GM19023 (cell line): ENCODE measurements around the gene PPM1F.
"Not testable (repeated sequence)": the region's sequence is repeated elsewhere in the genome, so short reads cannot be mapped to it uniquely, and the experiment has no call there.

ENCODE experiments used
- ATAC-seq: cut with Tn5 transposase; IDR thresholded peaks from one replicate; pipeline ENCODE4 v1.9.1; 2021; ENCODE audit warnings: mild to moderate bottlenecking, moderate library complexity; ENCODE audit not compliant: unreplicated experiment

Gene PPM1F

DNA sequence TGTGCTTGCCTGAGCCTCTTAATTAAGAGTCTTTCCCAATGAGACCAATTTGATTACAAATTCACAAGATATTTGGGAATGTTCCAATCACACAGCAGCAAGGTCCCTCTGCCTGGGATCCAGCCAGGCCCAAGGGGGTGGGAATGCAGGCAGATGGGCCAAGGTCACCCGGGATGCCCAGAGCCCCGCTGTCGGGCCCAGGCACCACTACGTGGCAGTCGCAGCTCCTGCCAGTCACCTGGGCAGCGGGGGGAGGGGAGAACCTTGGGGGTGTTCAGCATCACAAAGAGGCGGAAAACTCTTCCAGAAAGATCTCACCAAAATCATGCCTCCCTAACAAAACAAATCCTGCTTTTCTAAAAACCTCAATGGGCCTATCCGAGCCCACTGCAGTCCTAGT, 30.9 kb downstream of the PPM1F start:
- no peak for ATAC-seq

DNA sequence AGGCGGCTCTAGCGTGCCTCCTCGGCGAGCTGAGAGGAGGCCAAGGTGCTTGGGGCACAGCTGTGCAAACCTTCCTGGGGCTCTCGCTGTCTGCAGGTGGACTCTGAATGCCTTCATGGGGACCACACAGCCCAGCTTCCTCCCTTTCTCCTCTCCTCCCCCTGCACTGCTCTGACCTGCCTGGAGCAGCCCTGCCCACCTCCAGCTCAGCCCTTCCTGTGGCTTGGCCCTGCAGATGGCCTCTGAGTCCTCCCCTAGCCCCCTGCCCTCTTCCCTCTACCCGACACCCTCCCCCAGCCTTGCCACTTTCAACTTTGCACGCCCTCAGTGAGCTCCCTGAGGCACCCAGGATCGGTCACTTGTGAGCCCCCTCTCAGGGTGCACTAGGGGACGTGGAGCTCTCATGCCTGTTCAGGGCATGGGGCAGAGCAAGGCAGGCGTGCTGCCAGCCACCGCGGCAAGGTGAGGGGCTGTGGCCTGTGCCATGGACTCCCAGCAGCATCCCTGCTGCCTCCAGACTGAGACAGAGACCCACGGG, 31.4 kb downstream of the PPM1F start:
- ATAC-seq, result no peak

DNA sequence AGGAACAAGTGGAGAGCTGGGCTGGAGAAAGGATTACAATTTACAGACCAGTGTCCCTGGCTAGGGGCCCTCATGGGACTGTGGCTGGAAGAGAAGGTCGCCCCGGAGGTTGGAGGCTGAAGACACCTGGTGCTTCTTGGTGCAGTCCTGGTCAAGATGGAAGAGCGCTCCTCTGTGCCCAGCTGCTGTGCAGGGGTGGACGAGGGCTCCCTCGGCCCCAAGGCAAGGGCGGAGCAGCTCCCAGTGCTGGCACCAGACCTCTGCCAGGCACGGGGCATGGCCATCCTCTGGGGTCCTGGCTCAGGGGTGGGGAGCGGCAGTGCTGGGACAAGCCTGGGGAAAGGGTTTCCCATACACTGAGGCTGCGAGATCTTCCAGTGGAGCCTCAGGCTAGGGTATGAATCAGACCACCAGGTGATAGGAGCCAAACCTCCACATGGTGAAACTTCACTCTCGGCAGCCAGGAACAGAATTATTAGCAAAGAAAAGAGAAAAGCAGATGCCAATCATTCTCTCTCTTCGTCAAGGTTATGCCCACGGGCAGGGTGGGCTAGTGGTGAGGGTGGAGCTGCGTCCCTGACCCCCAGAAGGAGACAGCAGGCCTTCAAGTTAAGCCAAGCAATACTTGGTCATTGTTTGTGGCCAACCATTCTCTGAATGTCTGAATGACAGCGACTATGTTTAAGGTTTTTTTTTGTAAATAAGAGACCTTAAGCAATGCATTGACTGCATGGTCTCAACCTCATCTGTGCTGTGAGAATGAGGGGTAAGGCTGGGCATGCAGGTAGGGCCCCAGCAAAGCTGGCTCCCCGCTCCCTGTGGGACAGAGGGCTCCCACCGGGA, 32.1 kb downstream of the PPM1F start:
- ATAC-seq, result no peak

GRCh38 chr22:21919526-21920307, 32.9 kb downstream of the PPM1F start:
- ATAC-seq, result no peak

DNA sequence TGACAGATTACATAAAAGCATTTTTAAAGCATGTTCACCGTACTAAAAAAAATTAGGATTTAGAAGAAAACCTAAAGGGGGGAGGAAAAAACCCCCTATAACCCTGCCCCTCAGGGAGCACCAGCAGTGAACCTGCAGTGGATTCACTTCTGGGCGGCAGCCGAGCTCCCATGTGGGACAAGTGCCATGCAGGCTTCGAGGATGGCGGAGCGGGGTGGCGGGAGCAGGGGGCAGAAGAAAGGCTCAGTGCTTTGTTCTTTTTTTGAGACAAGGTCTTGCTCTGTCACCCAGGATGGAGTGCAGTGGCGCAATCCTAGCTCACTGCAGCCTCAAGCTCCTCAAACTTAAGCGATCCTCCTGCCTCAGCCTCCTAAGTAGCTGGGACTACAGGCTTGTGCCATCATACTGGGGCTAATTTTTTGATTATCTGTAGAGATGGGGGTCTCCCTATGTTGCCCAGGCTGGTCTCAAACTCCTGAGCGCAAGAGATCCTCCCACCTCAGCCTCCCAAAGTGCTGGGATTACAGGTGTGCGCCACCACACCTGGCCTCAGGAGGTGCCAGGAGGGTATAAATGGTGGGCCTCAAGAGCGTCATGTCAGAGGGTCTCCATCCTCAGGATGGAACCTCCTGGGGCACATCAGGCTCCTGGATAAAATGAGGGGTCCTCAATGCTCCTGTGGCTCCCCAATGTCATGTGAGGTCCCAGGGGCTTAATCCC, 34.0 kb downstream of the PPM1F start:
- no peak for ATAC-seq

DNA sequence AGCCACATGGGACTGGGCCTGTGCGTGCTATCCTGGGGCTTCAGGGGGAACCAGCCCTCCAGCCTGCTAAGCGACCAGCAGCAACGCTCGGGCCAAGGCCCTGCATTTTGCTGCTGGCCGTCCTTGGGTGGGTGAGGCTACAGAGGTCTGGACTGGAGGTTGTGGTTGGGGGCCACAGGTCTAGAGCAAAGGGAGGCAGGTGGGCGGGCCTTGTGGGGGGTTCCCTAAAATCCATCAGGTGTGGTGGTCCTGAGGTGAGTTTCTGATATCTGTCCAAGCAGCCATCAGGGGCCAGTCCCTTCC, 34.7 kb downstream of the PPM1F start:
- no peak for ATAC-seq

DNA sequence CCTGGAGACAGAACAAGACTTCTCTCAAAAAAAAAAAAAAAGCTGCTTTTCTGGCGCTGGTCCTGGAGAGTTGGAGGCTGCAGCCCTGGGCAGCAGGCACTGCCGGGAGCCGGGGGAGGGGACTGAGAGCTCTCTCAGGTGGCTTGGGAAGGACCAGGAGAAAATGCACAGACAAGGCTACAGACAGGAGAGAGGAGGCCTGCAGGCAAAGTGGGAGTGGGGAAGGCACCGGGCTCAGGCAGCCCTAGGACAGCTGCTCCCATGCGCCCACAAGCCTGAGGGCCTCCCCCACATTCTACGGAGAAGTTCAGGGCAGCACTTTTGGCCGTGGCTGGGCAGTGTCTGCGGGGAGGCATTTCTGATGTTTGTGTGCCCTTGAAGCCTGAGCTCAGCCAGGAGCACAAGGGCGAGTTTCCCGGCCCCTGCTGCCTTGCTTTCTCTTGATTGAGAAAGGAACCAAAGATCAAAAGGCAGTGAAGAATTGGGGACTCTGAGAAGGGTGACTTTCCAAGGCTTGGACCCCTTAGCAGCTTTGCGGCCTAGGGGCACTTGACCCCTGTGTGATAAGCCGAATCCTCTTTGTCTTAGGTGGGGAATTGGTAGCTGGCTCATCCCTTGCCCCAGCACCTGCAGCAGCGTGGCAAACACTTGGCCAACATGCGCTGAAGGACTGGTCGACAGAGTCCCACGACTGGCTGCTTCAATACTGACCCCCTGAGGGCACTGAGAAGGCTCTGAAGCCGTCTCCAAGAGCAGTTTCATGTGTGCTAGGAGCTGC, 35.3 kb downstream of the PPM1F start:
- ATAC-seq, result no peak

DNA sequence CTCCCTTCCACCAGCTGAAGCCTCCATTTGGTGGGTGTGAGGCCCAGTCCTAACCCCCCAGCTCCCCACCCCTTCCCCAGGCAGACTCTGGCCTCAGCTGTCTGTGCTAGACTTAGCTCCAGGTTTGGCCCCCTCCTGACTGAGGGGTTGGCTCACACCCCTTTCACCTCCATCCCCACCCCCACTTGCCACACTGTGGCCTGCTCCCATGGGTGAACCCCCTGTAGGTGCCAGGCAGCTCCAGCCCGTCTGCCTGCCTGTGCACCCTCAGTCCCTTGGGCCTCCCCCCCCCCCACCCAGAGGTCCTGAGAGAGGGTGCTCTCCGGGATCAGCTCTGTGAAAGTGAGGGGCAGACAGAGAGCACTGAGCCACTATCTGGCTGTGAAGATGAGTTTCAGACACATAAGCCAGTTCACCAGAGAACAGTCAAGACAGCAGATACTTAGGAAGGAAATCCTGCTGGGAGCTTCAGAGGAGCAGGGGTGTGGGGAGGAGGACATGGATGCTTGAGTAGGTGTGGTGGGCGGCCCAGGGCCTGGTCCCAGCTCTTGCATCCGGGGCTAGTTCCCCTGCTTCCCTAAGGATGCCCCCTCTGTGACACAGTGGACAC, 36.2 kb downstream of the PPM1F start:
- ATAC-seq, result no peak

DNA sequence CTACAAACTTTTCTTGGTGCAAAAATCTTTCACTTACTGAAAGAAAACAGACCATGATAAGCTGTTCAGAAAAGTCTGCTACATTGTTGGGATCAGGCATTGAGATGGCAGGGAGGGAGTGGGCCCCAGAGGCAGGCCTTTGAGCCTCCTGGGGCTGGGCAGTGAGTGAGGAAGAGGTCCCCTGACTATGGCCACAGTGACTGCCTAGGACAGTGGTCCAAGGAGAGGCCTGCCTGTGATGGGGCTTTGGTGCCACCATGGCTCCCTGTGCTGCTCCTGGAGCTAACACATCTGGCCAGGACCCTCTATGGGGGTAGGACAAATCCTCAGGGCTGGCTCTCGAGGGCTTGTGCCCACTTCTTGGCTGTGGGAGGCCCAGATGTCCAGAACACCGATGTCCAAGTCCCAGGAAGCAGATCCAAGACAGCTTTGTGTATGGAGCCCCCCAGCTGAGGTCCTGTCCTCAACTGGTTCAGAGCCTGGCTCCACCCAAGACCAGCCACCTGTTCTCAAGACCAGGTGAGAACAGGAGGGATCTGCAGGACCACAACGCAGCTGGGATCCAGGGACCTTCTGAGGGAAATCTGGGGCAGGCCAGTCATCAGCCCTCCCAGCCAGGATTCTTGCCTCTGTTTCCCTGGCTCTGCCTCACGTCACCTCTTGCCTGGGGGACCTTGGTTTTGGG, 36.9 kb downstream of the PPM1F start:
- ATAC-seq, result no peak

DNA sequence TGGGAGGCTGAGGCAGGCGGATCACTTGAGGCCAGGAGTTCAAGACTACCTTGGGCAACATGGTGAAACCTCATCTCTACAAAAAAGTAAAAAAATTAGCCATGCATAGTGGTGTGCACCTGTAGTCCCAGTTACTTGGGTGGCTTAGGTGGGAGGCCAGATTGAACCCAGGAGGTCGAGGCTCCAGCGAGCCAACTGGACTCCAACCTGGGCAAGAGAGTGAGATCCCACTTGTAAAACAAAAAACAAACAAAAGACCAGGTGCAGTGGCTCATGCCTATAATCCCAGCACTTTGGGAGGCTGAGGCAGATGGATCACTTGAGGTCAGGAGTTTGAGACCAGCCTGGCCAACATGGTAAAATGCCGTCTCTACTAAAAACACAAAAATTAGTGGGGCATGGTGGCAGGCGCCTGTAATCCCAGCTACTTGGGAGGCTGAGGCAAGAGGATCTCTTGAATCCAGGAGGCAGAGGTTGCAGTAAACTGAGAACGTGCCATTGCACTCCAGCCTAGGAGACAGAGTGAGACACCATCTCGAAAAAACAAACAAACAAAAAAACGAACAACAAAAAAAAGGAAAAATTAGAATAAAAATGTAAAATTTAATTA, 38.5 kb downstream of the PPM1F start:
- not testable (repeated sequence) for ATAC-seq

- not testable (repeated sequence) for ATAC-seq
Measured at GRCh38 chr22:21910367-21910766, 42.3 kb downstream of the PPM1F start.

DNA sequence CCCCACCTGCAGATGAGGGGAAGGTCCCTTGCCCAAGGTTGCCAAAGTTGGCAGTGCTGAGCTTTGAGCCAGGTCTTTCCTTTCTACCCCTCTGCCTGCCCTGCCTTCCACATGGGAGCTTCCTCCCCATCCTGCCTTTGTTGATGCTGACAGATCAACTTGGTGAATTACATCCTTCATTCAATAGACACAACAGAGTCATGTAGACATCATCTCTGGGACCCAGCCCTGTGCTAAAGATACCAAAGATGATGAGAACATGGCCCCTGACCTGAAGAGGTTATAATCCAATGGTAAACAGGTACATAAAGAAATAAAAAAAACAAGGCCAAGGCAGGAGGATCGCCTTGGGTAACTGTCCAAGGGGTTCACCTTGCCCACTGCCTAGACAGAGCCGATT, 42.8 kb downstream of the PPM1F start:
- ATAC-seq, result no peak

DNA sequence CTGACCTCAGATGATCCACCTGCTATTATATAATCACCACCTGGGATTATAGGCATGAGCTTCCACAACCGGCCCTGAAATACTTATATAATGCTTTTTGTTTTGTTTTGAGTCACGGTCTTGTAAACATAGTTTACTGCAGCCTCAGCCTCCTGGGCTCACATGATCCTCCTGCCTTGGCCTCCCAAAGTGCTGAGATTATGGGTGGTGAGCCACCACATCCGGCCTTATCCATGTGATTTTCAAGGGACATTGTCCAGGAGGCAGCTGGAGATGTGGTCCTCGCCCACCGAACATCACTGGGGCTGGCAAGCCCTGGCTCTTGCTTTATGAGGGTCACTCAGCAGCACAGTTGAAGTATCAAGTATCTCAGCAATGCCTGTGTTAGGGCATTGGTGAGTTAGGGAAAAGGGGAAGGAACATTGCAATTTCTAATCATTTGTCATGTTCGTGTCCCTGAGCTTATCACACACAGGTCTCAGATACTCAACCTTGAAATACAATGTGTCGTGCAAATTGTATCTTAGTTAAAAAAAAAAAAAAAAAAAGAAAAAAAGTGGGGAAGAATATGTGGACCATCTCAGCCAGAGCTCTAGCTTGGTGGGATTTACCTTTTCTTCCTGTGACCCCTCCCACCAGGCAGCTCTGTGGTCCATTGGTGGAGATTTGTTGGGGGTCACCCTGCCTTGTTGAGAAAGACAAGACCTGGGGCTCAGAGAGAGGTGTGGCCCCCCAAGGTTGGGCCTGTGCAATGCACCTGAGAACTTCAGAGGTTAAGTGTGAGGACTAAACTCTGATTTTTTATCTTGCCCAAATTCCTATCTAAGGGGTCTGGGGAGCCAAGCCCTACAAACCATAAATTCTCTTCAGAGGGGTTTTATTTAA, 44.8 kb downstream of the PPM1F start:
- ATAC-seq, result no peak

DNA sequence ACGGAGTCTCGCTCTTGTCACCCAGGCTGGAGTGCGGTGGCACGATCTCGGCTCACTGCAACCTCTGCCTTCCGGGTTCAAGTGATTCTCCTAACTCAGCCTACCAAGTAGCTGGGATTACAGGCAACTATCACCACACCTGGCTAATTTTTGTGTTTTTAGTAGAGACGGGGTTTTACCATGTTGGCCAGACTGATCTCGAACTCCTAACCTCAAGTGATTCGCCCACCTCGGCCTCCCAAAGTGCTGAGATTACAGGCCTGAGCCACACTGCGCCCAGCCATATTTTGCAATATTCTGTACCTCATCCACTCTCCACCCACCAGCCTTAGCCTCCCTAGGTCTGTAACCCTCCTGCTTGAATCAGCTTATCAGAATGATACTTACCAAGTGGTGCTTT, 47.4 kb downstream of the PPM1F start:
- ATAC-seq, result not testable (repeated sequence)

DNA sequence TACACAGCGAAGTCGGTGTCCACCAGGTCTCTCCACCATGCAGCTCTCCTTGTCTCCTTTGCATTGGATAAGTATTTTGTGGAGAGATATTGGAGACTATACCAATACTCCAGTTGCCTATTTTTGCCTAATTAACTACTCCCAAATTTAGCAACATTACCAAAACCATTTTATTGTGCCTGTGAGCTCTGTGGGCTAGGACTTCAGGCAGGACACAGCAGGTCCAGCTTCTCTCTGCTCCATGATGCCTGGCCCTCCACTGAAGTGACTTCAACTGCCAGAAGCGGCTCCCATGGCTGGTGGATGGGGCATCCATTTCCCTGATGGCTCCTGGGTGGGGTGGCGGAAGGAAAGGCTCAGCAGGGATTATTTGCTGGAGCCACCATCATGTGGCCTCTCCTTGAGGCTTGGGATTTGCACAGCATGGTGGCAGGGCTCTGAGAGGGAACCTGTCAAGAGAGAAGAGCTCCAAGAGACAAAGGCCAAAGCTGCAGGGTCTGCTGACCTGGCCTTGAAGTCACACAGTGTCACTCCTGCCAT, 48.3 kb downstream of the PPM1F start:
- ATAC-seq, result no peak

DNA sequence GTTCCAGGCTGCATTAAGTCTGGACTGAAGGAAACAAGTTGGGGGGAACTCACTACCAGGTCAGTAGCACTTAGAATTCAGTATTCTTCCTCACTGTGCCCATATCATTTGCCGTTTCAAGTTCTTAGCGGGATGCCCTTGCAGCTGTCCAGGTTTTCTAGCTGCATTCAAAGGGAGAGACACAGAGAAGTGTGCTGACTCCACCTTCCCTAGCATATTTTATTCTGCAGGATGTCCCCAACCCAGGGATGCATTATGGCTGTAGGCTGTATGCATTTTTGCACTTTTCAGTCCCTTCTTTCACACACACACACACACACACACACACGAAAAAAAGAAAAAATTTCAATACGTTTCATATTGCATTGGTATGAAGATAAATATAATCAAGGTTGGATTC, 49.4 kb downstream of the PPM1F start:
- ATAC-seq, result no peak

DNA sequence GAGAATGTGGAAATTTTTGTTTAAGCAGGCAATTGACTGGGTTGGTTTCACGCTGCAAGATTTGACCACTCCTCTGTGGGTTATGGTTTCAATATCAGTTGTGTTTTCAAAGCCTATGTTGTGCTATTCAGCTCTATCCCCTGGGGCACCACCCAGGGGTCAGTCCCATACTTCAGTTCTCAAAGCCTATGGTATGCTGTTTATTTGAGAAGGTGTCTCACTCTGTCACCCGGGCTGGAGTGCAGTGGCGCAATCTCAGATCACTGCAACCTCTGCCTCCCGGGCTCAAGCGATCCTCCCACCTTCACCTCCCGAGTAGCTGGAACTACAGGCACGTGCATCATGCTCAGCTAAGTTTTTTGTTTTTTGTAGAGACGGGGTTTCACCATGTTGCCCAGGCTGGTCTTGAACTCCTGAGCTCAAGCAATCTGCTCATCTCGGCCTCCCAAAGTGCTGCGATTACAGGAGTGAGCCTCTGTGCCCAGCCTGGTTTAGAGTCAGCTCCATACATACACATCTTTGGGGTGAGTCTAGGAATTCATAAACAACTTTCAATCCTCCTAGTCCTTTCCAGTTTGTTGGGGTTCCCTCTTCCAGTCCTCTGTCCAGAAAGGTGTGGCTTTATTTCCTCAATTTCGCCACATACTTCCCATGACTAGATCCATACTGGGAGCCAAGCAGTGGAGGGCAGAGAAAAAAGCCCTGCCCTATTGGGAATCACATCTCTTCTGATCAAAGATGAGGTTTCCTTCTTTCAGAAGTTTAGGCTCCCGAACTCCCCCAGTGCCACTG, 50.2 kb downstream of the PPM1F start:
- ATAC-seq, result no peak
